Umbilical cord (tissue), 2 donors: Measurements from ENCODE around the gene KRTAP9-2. TPM values are rescaled to one million over a fixed set of nuclear protein-coding genes. Genes with fewer than 3 reads are reported as not detected.
"Not testable (repeated sequence)": the region's sequence is repeated elsewhere in the genome, so short reads cannot be mapped to it uniquely, and the experiment has no call there.

ENCODE experiments used
- DNase-seq: peaks from one replicate; pipeline ENCODE4 v3.0.0-alpha.2; 2015; ENCODE audit warnings: low spot score
- total RNA-seq: library from RNA; depleted of rRNA; stranded (reverse); fragments of >200 nt; gene quantifications from one replicate; pipeline ENCODE4 v1.2.3, GENCODE V29; 2014; ENCODE audit warnings: low replicate concordance; ENCODE audit not compliant: insufficient read depth

KRTAP9-2 gene
- total RNA-seq, 1 donor from 2014 or later = not detected

GRCh38 chr17:41232399-41233105 is 6.1 kb downstream of the KRTAP9-2 start, which contains the start of gene KRTAP9-3:
Gene KRTAP9-3 (plus strand): TSS chr17:41232449. CDS start chr17:41232502, 53 bp downstream.
- DNase-seq = not testable (repeated sequence)

- DNase-seq = not testable (repeated sequence)
Observed at GRCh38 chr17:41237116-41237515, 10.7 kb downstream of the KRTAP9-2 start.

- not testable (repeated sequence) for DNase-seq
Observed at GRCh38 chr17:41237949-41238437, 11.5 kb downstream of the KRTAP9-2 start, which contains the start of gene KRTAP9-8. Gene KRTAP9-8 (plus strand): TSS chr17:41237999. CDS start chr17:41238052, 53 bp downstream.

GRCh38 chr17:41246995-41247787 is 20.7 kb downstream of the KRTAP9-2 start:
- DNase-seq = not testable (repeated sequence)

GRCh38 chr17:41249637-41250240 is 23.3 kb downstream of the KRTAP9-2 start, which contains the start of gene KRTAP9-4:
Gene KRTAP9-4 (plus strand): TSS chr17:41249687. CDS start chr17:41249721, 34 bp downstream.
- not testable (repeated sequence) for DNase-seq

GRCh38 chr17:41251261-41251660 is 24.8 kb downstream of the KRTAP9-2 start:
- DNase-seq = no peak

GRCh38 chr17:41254861-41255260 is 28.4 kb downstream of the KRTAP9-2 start:
- no peak for DNase-seq

- DNase-seq = not testable (repeated sequence)
Observed at GRCh38 chr17:41255381-41256290, 29.2 kb downstream of the KRTAP9-2 start, which contains the start of gene KRTAP9-9. Gene KRTAP9-9 (plus strand): TSS chr17:41255384.

- DNase-seq = no peak
Observed at GRCh38 chr17:41256291-41256685, 29.8 kb downstream of the KRTAP9-2 start.

- DNase-seq = no peak
Observed at GRCh38 chr17:41258406-41258805, 32.0 kb downstream of the KRTAP9-2 start.

- DNase-seq = no peak
Observed at GRCh38 chr17:41263212-41263611, 36.8 kb downstream of the KRTAP9-2 start.

- DNase-seq = no peak
Observed at GRCh38 chr17:41264599-41264998, 38.2 kb downstream of the KRTAP9-2 start.

GRCh38 chr17:41265078-41265477 is 38.6 kb downstream of the KRTAP9-2 start, which contains the start of gene KRTAP9-6:
Gene KRTAP9-6 (plus strand): TSS chr17:41265378. CDS start chr17:41265378, 0 bp downstream.
- DNase-seq = no peak

GRCh38 chr17:41267711-41268110 is 41.3 kb downstream of the KRTAP9-2 start:
- no peak for DNase-seq

- DNase-seq = not testable (repeated sequence)
Observed at GRCh38 chr17:41271323-41271722, 44.9 kb downstream of the KRTAP9-2 start.

- DNase-seq = no peak
Observed at GRCh38 chr17:41271858-41272257, 45.4 kb downstream of the KRTAP9-2 start.

- not testable (repeated sequence) for DNase-seq
Observed at GRCh38 chr17:41275648-41276190, 49.3 kb downstream of the KRTAP9-2 start, which contains the start of gene KRTAP9-7. Gene KRTAP9-7 (plus strand): TSS chr17:41275698. CDS start chr17:41275698, 0 bp downstream.
